Gastroesophageal sphincter (tissue), 4 donors: ENCODE results near the gene C19orf12. TPM values are rescaled to one million over a fixed set of nuclear protein-coding genes. Genes with fewer than 3 reads are reported as not detected.
"Not testable (repeated sequence)": the region's sequence is repeated elsewhere in the genome, so short reads cannot be mapped to it uniquely, and the experiment has no call there.

ENCODE experiments used
- ATAC-seq: fragments of 150-250 bp; one replicate; pipeline ENCODE4 v1.9.1; 2016; ENCODE audit warnings: mild to moderate bottlenecking, moderate library complexity
- H3K27ac ChIP-seq, 4 donors: fragments of 200-600 bp; sonication (generic) in 3 of 4; 1 replicate in 3 of 4; 2 replicates in 1 of 4; pipeline ENCODE4 v1.5.1; 2016 to 2019
- H3K27me3 ChIP-seq: fragments of 200-600 bp; sonication (generic); one replicate; pipeline ENCODE4 v1.5.1; 2019
- H3K36me3 ChIP-seq, 2 donors: fragments of 200-600 bp; sonication (generic); one replicate each; pipeline ENCODE4 v1.5.1; 2019; ENCODE audit warnings: control low read depth in 1 of 2
- H3K4me1 ChIP-seq, 3 donors: fragments of 200-600 bp; sonication (generic); 1 replicate in 2 of 3; 2 replicates in 1 of 3; pipeline ENCODE4 v1.5.1; 2016 to 2019; ENCODE audit warnings: control low read depth in 2 of 3
- H3K4me3 ChIP-seq, 2 donors: fragments of 200-600 bp; sonication (generic); one replicate each; pipeline ENCODE4 v1.5.1; 2019; ENCODE audit warnings: mild to moderate bottlenecking in 1 of 2, moderate library complexity in 1 of 2
- H3K9me3 ChIP-seq, 3 donors: fragments of 200-600 bp; sonication (generic); one replicate each; pipeline ENCODE4 v1.5.1; 2017 to 2019; ENCODE audit warnings: control low read depth in 2 of 3
- EP300 ChIP-seq: sonication (generic); formaldehyde crosslinking; IDR thresholded peaks from one replicate; pipeline ENCODE4 v1.6.1; 2017; ENCODE audit warnings: antibody characterized with exemption, mild to moderate bottlenecking
- POLR2A ChIP-seq, 2 donors: fragments of 450-650 bp; IDR thresholded peaks; one replicate each; pipeline ENCODE4 v1.6.1; 2017; ENCODE audit warnings: antibody characterized with exemption in 2 of 2, mild to moderate bottlenecking in 2 of 2, moderate library complexity in 1 of 2
- POLR2AphosphoS5 ChIP-seq: sonication (generic); formaldehyde crosslinking; IDR thresholded peaks from one replicate; pipeline ENCODE4 v1.6.1; 2017; ENCODE audit warnings: antibody characterized with exemption
- WGBS, 2 donors: methylation state at CpG; one replicate each; pipeline ENCODE4 v1.1.5; 2018; ENCODE audit warnings: low coverage in 1 of 2; 5-methylcytosine and 5-hydroxymethylcytosine counted together
- total RNA-seq, 4 donors: library from RNA; depleted of rRNA; stranded (reverse); fragments of >200 nt; gene quantifications; one replicate each; pipeline ENCODE4 v1.1.0, GENCODE V29; 2016
- TF ChIP-seq, protein P1 (sequence below), 4 experiments: fragments of 200-600 bp in 2 of 4; fragments of 450-650 bp in 2 of 4; sonication (generic) in 1 of 4; IDR thresholded peaks; one replicate each; pipeline ENCODE4 v1.5.1; 2017 to 2019; ENCODE audit warnings: antibody characterized with exemption in 4 of 4, mild to moderate bottlenecking in 2 of 4, moderate library complexity in 2 of 4

The C19orf12 gene
- total RNA-seq, 4 donors from 2014 or later: 37.6 to 62.1 (median 49.7) TPM

DNA sequence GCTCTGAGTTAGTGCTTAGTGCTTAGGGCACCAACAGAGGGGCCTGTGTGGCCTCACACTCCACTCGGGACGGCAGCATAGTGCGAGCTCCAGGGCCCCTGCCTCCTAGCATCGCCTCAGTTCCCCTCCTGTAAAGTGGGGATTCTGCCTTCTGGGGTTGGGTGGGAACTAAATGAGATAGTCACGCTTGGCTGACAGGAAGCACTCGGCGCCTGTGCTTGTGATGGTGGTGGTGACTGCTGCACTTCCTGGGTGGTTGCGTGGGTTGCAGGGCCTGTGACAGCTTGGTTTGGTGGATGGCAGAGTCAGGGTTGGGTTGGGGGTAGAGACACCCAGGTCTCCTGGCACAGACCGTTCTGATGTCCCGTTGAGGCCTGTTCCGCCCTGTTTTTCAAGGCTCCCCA is 42.1 kb downstream of the C19orf12 start:
- 100% methylated on average over 2 of the region's 11 CpGs; no CpG with 5 or more reads in 1 of the 2 donors for WGBS, 2 donors
- no peak for ATAC-seq
- Histone ChIP-seq H3K36me3 (peaks cover 0 to 48% of the 10 kb centered on the region in 2 donors), H3K9me3 (no peaks in the 10 kb centered on the region), H3K27me3 (no peaks in the 10 kb centered on the region), H3K4me1 (peaks cover 0 to 97% (median 49%) of the 10 kb centered on the region in 3 donors), H3K27ac (peak overlapping the region in 1 of 4 donors; percentile 94), H3K4me3 (no peak overlapping the region)
- TF ChIP-seq POLR2A (IDR thresholded peaks at IDR 0.05) (no peak), EP300 (no peak)
- TF ChIP-seq, protein P1, sequence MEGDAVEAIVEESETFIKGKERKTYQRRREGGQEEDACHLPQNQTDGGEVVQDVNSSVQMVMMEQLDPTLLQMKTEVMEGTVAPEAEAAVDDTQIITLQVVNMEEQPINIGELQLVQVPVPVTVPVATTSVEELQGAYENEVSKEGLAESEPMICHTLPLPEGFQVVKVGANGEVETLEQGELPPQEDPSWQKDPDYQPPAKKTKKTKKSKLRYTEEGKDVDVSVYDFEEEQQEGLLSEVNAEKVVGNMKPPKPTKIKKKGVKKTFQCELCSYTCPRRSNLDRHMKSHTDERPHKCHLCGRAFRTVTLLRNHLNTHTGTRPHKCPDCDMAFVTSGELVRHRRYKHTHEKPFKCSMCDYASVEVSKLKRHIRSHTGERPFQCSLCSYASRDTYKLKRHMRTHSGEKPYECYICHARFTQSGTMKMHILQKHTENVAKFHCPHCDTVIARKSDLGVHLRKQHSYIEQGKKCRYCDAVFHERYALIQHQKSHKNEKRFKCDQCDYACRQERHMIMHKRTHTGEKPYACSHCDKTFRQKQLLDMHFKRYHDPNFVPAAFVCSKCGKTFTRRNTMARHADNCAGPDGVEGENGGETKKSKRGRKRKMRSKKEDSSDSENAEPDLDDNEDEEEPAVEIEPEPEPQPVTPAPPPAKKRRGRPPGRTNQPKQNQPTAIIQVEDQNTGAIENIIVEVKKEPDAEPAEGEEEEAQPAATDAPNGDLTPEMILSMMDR (IDR thresholded peaks at IDR 0.05): no peak

DNA sequence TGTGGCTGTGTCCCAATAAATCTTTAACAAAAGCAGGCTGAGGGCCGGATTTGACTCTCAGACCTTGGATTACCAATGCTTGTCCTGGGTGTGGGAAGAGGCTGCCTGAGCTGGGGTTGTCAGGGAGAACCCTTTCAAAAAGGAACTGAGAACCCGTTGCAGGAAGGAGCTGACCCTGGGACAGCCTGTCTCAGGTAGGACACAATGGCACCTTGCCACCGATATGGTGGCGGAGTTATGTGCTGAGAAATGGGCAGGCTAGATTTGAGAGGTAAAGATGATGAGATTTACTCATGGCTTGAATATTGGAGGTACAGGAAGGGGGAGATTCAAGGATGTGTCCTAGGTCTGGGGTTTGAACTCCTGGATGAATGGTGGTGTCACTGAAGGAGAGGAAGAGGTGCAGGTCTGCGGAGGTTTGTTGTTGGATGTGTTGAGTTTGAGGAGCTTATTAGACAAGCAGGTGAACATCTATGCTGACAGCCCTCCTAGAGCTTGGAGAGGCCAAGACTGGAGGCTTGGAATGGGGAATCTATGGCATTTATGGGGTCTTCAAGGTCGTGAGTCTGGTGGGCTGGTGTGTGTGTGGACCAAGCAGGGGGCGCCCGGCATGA is 42.6 kb downstream of the C19orf12 start:
- Histone ChIP-seq H3K27ac (peak overlapping the region in 3 of 4 donors; percentile 41 to 94 (median 61)), H3K27me3 (no peaks in the 10 kb centered on the region), H3K36me3 (peaks cover 0 to 43% of the 10 kb centered on the region in 2 donors), H3K9me3 (no peaks in the 10 kb centered on the region), H3K4me1 (peaks cover 0 to 97% (median 49%) of the 10 kb centered on the region in 3 donors), H3K4me3 (no peak overlapping the region)
- ATAC-seq: no peak
- WGBS, 2 donors: 69 to 96% methylated on average over 3 to 4 of the region's 8 CpGs
- TF ChIP-seq, protein P1 (IDR thresholded peaks at IDR 0.05): no peak
- TF ChIP-seq EP300 (no peak), POLR2AphosphoS5 (no peak), POLR2A (IDR thresholded peaks at IDR 0.05) (no peak)

DNA sequence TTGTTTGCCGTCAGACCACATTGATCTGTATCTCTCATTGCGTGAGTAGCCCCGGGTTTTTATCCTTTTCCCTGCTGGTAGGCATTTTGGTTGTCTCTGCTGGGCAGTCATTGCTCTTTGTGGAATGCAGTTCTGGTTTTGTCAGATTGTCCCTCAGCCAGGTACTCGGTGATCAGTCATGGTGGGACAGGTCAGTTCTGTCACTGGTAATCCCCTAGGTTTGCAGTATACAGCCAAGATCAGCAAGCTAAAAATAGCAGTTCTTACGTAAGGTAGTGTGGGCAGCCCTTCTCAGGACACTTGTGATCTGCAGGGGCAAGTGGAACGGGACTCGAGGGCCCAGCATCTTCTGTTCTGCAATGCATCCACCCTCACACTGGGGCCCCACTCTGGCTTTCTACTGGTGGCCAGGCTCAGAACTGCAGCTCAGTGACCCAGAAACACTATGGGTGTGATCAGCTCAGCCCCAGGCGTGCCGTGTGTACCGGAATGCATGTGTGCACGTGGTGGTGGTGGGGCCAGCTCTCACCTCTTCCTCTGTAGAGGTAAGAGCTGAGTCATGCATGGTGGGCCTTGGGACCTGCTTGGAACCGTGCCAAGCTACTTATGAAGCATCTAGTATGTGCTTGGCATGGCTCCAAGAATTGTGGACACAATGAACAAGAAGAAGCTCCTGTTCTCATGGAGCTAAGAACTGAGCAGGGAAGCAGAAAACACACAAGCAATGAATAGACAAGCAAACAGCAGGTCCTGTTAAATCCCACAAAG is 43.5 kb downstream of the C19orf12 start:
- Histone ChIP-seq H3K27me3 (no peaks in the 10 kb centered on the region), H3K4me1 (peaks cover 0 to 97% (median 48%) of the 10 kb centered on the region in 3 donors), H3K27ac (peak overlapping the region in 3 of 4 donors; percentile 41 to 94 (median 61)), H3K36me3 (peaks cover 0 to 34% of the 10 kb centered on the region in 2 donors), H3K9me3 (no peaks in the 10 kb centered on the region), H3K4me3 (no peak overlapping the region)
- TF ChIP-seq EP300 (peak; percentile 7), POLR2A (IDR thresholded peaks at IDR 0.05) (no peak)
- TF ChIP-seq, protein P1 (IDR thresholded peaks at IDR 0.05): peak in 2 of 4 experiments; percentile 27 to 40
- peak; percentile 40 for ATAC-seq
- WGBS, 2 donors: 0 to 47% methylated on average over 1 to 6 of the region's 12 CpGs

DNA sequence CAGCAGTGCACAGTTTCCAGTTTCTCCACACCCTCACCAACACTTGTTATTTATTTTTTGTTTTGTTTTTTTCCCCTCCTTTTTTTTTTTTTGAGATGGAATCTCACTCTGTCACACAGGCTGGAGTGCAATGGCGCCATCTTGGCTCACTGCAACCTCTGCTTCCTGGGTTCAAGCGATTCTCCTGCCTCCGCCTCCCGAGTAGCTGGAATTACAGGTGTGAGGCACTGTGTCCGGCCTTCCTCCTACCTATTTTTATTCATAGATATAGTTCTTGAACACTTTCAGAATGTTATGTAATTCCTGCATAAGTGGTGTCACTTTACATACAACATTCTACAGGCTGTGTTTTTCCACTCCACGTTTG is 44.1 kb downstream of the C19orf12 start:
- TF ChIP-seq, protein P1 (IDR thresholded peaks at IDR 0.05): peak in 1 of 4 experiments; percentile 1
- not testable (repeated sequence) for ATAC-seq, H3K27me3 ChIP-seq, H3K4me3 ChIP-seq, H3K9me3 ChIP-seq
- WGBS, 2 donors: 77 to 90% methylated on average over 3 to 6 of the region's 6 CpGs
- Histone ChIP-seq H3K27ac (peak overlapping the region in 3 of 4 donors; percentile 41 to 94 (median 61)), H3K4me1 (peaks cover 0 to 97% (median 44%) of the 10 kb centered on the region in 3 donors), H3K36me3 (peaks cover 0 to 29% of the 10 kb centered on the region in 2 donors)

DNA sequence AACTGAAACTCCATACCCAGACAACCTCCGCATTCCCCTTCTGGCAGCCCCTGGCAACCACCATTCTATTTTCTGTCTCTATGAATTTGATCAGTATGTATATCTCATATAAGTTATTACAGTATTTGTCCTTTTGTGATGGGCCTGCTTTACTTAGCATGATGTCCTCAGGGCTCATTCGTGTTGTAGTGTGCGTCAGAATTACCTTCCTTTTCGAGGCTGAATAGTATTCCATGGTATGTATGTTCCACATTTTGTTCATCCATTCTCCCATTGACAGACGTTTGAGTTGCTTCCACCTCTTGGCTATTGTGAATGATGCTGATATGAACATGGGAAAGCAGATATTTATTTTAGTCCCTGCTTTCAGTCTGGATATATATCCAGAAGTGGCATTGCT is 44.8 kb downstream of the C19orf12 start:
- no peaks in the 10 kb centered on the region for H3K27me3 ChIP-seq
- no peak overlapping the region for H3K4me3 ChIP-seq
- H3K27ac ChIP-seq: peak overlapping the region in 3 of 4 donors; percentile 17 to 94 (median 90)
- no peak for ATAC-seq
- 90 to 92% methylated on average over 5 of the region's 5 CpGs for WGBS, 2 donors
- TF ChIP-seq POLR2A (IDR thresholded peaks at IDR 0.05) (no peak), EP300 (no peak), POLR2AphosphoS5 (no peak)
- TF ChIP-seq, protein P1 (IDR thresholded peaks at IDR 0.05): no peak
- no peaks in the 10 kb centered on the region for H3K9me3 ChIP-seq
- H3K4me1 ChIP-seq: peaks cover 0 to 94% (median 44%) of the 10 kb centered on the region in 3 donors
- H3K36me3 ChIP-seq: peaks cover 0 to 21% of the 10 kb centered on the region in 2 donors
